SK-N-SH (cell line): Measurements from ENCODE around the gene RGS14.

Experiments used
- CHD2 ChIP-seq: fragments of 150-350 bp; IDR thresholded peaks from 2 replicates; pipeline ENCODE4 v1.6.1; 2018; ENCODE audit warnings: low read length; ENCODE audit not compliant: partially characterized antibody
- CTCF ChIP-seq: fragments of 200-600 bp; sonication (generic); IDR thresholded peaks from 2 replicates; pipeline ENCODE4 v1.6.1; 2017; ENCODE audit warnings: antibody characterized with exemption, mild to moderate bottlenecking, moderate library complexity
- EP300 ChIP-seq, 2 experiments: IDR thresholded peaks; 2 replicates each; pipeline versions ENCODE4 v1.4.0 to v1.6.1; 2012; ENCODE audit warnings: borderline replicate concordance in 1 of 2, low read depth in 1 of 2, low read length in 1 of 2
- EZH2phosphoT487 ChIP-seq: fragments of 200-600 bp; sonication (generic); IDR thresholded peaks from 2 replicates; pipeline ENCODE4 v1.6.1; 2017; ENCODE audit warnings: low read depth, mixed run types, mild to moderate bottlenecking, antibody characterized with exemption, moderate library complexity, borderline replicate concordance
- GABPA ChIP-seq: IDR thresholded peaks from 2 replicates; pipeline ENCODE4 v1.4.0; 2012; ENCODE audit warnings: low read depth, mild to moderate bottlenecking
- NRF1 ChIP-seq: IDR thresholded peaks from 2 replicates; pipeline ENCODE4 v1.6.1; 2012; ENCODE audit warnings: low read depth, mild to moderate bottlenecking, low read length
- POLR2AphosphoS5 ChIP-seq: IDR thresholded peaks from 2 replicates; pipeline ENCODE4 v1.6.1; 2012; ENCODE audit warnings: low read depth, low read length
- SMC3 ChIP-seq: IDR thresholded peaks from 2 replicates; pipeline ENCODE4 v1.6.1; 2012; ENCODE audit warnings: low read depth, low read length, improper control_type of control experiment
- TCF12 ChIP-seq: IDR thresholded peaks from 2 replicates; pipeline ENCODE4 v1.4.0; 2012
- YY1 ChIP-seq: IDR thresholded peaks from 2 replicates; pipeline ENCODE4 v1.4.0; 2012; ENCODE audit warnings: low read depth, mild to moderate bottlenecking
- TF ChIP-seq, protein P1 (sequence below): fragments of 150-350 bp; IDR thresholded peaks from 2 replicates; pipeline ENCODE4 v1.6.1; 2017; ENCODE audit warnings: antibody characterized with exemption, low read length, low read depth, borderline replicate concordance

DNA sequence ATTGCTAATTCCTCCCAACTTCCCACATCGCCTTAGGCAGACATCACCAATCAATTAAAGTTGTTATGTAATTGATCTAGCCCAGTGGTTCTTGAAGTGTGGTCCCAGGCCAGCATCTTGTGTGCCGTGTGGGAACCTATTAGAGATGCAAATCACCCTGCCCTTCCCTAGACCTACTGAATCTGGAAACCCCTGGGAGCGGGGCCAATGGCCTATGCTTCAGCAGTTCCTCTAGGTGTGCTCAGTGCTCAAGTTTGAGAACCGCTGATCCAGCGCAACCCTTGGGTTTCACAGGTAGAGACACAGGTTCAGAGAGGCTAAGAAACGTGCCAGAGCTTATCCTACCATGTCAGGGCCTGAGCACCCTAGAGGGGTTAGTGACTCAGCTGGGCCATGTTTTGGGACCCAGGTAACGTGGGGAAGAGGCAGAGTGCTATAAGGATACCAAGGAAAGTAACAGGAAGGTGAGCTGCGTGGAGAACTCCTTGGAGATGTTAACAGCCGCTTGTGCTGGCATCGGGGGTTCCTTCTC, 30.9 kb downstream of the RGS14 start:
- TF ChIP-seq SMC3 (no peak), CTCF (no peak), GABPA (no peak), TCF12 (no peak), POLR2AphosphoS5 (no peak), CHD2 (no peak), YY1 (no peak), EP300 (IDR thresholded peaks at IDR 0.05; ENCODE audit: borderline replicate concordance in 1 of 2, low read depth in 1 of 2, low read length in 1 of 2) (no peak), EZH2phosphoT487 (no peak), NRF1 (no peak)
- TF ChIP-seq, protein P1, sequence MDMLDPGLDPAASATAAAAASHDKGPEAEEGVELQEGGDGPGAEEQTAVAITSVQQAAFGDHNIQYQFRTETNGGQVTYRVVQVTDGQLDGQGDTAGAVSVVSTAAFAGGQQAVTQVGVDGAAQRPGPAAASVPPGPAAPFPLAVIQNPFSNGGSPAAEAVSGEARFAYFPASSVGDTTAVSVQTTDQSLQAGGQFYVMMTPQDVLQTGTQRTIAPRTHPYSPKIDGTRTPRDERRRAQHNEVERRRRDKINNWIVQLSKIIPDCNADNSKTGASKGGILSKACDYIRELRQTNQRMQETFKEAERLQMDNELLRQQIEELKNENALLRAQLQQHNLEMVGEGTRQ = no peak
